Hematopoietic multipotent progenitor cell treated with erythropoietin and hydrocortisone succinate and interleukin-3 and kit ligand, for 8 days (in vitro differentiated cells): ENCODE results near the gene TARDBP.
"Not testable (repeated sequence)": the region's sequence is repeated elsewhere in the genome, so short reads cannot be mapped to it uniquely, and the experiment has no call there.

Experiments used
- DNase-seq: peaks from one replicate; pipeline ENCODE4 v3.0.0-alpha.2; 2015

TARDBP gene

GRCh38 chr1:11061652-11062365 is 49.4 kb downstream of the TARDBP start:
- DNase-seq: no peak

- no peak for DNase-seq
Observed at GRCh38 chr1:11062965-11063401, 50.5 kb downstream of the TARDBP start.

- peak; percentile 59 for DNase-seq
Observed at GRCh38 chr1:11063937-11064537, 51.6 kb downstream of the TARDBP start.

GRCh38 chr1:11064942-11065341 is 52.5 kb downstream of the TARDBP start:
- no peak for DNase-seq

GRCh38 chr1:11065796-11066195 is 53.3 kb downstream of the TARDBP start:
- DNase-seq: no peak

- no peak for DNase-seq
Observed at GRCh38 chr1:11067716-11068599, 55.5 kb downstream of the TARDBP start.

GRCh38 chr1:11068600-11069473 is 56.4 kb downstream of the TARDBP start:
- no peak for DNase-seq

- no peak for DNase-seq
Observed at GRCh38 chr1:11070876-11071275, 58.4 kb downstream of the TARDBP start.

- no peak for DNase-seq
Observed at GRCh38 chr1:11071463-11072215, 59.2 kb downstream of the TARDBP start.

GRCh38 chr1:11072216-11072917 is 59.9 kb downstream of the TARDBP start:
- DNase-seq: no peak

GRCh38 chr1:11073398-11073797 is 60.9 kb downstream of the TARDBP start:
- not testable (repeated sequence) for DNase-seq
